Astrocyte (in vitro differentiated cells and primary cell): ENCODE measurements around the gene L3MBTL4. TPM values are rescaled to one million over a fixed set of nuclear protein-coding genes. Genes with fewer than 3 reads are reported as not detected.

Experiments
- DNase-seq: peaks from one replicate; pipeline ENCODE4 v3.0.0-alpha.2; 2010; ENCODE audit warnings: low read depth
- FAIRE-seq: peaks from 2 replicates; lab custom pipeline; 2011; peaks lifted over from hg19 to GRCh38; lab: Jason Lieb, UNC
- H2AFZ ChIP-seq: 2 replicates; pipeline ENCODE4 v1.6.0; 2012; ENCODE audit warnings: low read depth, low read length, inconsistent platforms
- H3K27ac ChIP-seq: 2 replicates; pipeline ENCODE4 v1.5.1; 2011; ENCODE audit warnings: low read depth, low read length, inconsistent platforms
- H3K27me3 ChIP-seq: 2 replicates; pipeline ENCODE4 v1.6.0; 2011; ENCODE audit warnings: low read length, inconsistent platforms; ENCODE audit not compliant: insufficient read depth
- H3K36me3 ChIP-seq: 2 replicates; pipeline ENCODE4 v1.5.1; 2011; ENCODE audit warnings: low read length, inconsistent platforms; ENCODE audit not compliant: insufficient read depth
- H3K4me1 ChIP-seq: 2 replicates; pipeline ENCODE4 v1.5.1; 2011; ENCODE audit warnings: low read length, inconsistent platforms; ENCODE audit not compliant: insufficient read depth
- H3K4me2 ChIP-seq: 2 replicates; pipeline ENCODE4 v1.6.0; 2012; ENCODE audit warnings: low read length, inconsistent platforms
- H3K4me3 ChIP-seq: 2 replicates; pipeline ENCODE4 v1.5.1; 2011; ENCODE audit warnings: low read depth, mild to moderate bottlenecking, low read length, inconsistent platforms; ENCODE audit not compliant: insufficient read depth
- H3K79me2 ChIP-seq: 2 replicates; pipeline ENCODE4 v1.6.0; 2012; ENCODE audit warnings: mild to moderate bottlenecking, low read length, inconsistent platforms; ENCODE audit not compliant: insufficient read depth
- H3K9ac ChIP-seq: 2 replicates; pipeline ENCODE4 v1.6.0; 2012; ENCODE audit warnings: mild to moderate bottlenecking, low read length, inconsistent platforms
- H3K9me3 ChIP-seq: 2 replicates; pipeline ENCODE4 v1.5.1; 2012; ENCODE audit warnings: low read depth, mild to moderate bottlenecking, low read length, inconsistent platforms; ENCODE audit not compliant: insufficient read depth
- H4K20me1 ChIP-seq: 2 replicates; pipeline ENCODE4 v1.6.0; 2012; ENCODE audit warnings: low read length, inconsistent platforms; ENCODE audit not compliant: insufficient read depth
- H3K27ac Mint-ChIP-seq: one replicate; pipeline ENCODE4 v1.8.0; 2021; ENCODE audit warnings: mild to moderate bottlenecking, mixed read lengths; ENCODE audit not compliant: unreplicated experiment
- H3K27me3 Mint-ChIP-seq: one replicate; pipeline ENCODE4 v1.8.0; 2021; ENCODE audit warnings: low read depth, mixed read lengths; ENCODE audit not compliant: unreplicated experiment
- H3K36me3 Mint-ChIP-seq: one replicate; pipeline ENCODE4 v1.8.0; 2021; ENCODE audit warnings: low read depth, mixed read lengths; ENCODE audit not compliant: unreplicated experiment
- H3K4me1 Mint-ChIP-seq: one replicate; pipeline ENCODE4 v1.8.0; 2021; ENCODE audit warnings: low read depth, mixed read lengths; ENCODE audit not compliant: unreplicated experiment
- H3K4me3 Mint-ChIP-seq: one replicate; pipeline ENCODE4 v1.8.0; 2021; ENCODE audit warnings: mild to moderate bottlenecking, moderate library complexity, mixed read lengths; ENCODE audit not compliant: unreplicated experiment
- H3K9me3 Mint-ChIP-seq: one replicate; pipeline ENCODE4 v1.8.0; 2021; ENCODE audit warnings: mild to moderate bottlenecking, mixed read lengths; ENCODE audit not compliant: unreplicated experiment
- EZH2 ChIP-seq: IDR thresholded peaks from 2 replicates; pipeline ENCODE4 v1.6.1; 2012; ENCODE audit warnings: mild to moderate bottlenecking, low read length, inconsistent platforms; ENCODE audit not compliant: insufficient read depth
- total RNA-seq: library from RNA; stranded (reverse); gene quantifications from 2 replicates; pipeline ENCODE4 v1.2.1, GENCODE V29; 2021
- TF ChIP-seq, protein P1 (sequence below): IDR thresholded peaks from 2 replicates; pipeline ENCODE4 v1.5.1; 2011; ENCODE audit warnings: low read depth, mild to moderate bottlenecking, inconsistent platforms, low read length, moderate library complexity; ENCODE audit not compliant: insufficient read depth

The L3MBTL4 gene
- total RNA-seq, 1 donor from 2014 or later = 0.52 TPM

DNA sequence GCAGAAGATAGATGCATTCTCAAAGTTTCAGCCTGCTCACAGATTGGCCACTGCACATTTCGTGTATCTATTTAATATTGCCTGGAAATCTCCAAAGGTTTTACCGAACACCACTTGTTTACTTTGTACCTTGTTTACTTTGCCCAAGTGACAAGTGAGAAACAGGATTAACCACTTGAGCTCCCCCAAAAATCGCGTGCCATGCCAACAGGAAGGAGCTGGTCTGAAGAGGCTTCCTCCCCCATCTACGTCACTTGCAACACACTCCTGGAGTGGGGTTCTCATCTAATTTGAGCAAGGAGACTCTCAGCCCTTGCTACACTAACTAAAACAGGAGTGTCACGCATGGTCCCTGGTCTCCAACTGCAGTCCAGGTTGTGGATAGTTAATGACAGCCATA, 306.9 kb downstream of the L3MBTL4 start:
- H3K4me2 ChIP-seq = no peak overlapping the region
- H3K4me1 ChIP-seq = no peaks in the 10 kb centered on the region
- no peaks in the 10 kb centered on the region for H3K9me3 ChIP-seq
- DNase-seq = no peak
- no peak overlapping the region for H3K4me3 ChIP-seq
- H3K36me3 ChIP-seq = no peaks in the 10 kb centered on the region
- Mint-ChIP-seq H3K9me3 (no peaks in the 10 kb centered on the region), H3K36me3 (no peaks in the 10 kb centered on the region), H3K4me3 (no peak overlapping the region), H3K27me3 (peaks cover 3% of the 10 kb centered on the region), H3K4me1 (no peaks in the 10 kb centered on the region), H3K27ac (no peak overlapping the region)
- H4K20me1 ChIP-seq = no peaks in the 10 kb centered on the region
- H2AFZ ChIP-seq = no peak overlapping the region
- H3K27ac ChIP-seq = no peak overlapping the region
- TF ChIP-seq EZH2 = no peak
- TF ChIP-seq, protein P1, sequence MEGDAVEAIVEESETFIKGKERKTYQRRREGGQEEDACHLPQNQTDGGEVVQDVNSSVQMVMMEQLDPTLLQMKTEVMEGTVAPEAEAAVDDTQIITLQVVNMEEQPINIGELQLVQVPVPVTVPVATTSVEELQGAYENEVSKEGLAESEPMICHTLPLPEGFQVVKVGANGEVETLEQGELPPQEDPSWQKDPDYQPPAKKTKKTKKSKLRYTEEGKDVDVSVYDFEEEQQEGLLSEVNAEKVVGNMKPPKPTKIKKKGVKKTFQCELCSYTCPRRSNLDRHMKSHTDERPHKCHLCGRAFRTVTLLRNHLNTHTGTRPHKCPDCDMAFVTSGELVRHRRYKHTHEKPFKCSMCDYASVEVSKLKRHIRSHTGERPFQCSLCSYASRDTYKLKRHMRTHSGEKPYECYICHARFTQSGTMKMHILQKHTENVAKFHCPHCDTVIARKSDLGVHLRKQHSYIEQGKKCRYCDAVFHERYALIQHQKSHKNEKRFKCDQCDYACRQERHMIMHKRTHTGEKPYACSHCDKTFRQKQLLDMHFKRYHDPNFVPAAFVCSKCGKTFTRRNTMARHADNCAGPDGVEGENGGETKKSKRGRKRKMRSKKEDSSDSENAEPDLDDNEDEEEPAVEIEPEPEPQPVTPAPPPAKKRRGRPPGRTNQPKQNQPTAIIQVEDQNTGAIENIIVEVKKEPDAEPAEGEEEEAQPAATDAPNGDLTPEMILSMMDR = no peak
- no peaks in the 10 kb centered on the region for H3K27me3 ChIP-seq
- no peak for FAIRE-seq
- no peak overlapping the region for H3K9ac ChIP-seq
- no peaks in the 10 kb centered on the region for H3K79me2 ChIP-seq

DNA sequence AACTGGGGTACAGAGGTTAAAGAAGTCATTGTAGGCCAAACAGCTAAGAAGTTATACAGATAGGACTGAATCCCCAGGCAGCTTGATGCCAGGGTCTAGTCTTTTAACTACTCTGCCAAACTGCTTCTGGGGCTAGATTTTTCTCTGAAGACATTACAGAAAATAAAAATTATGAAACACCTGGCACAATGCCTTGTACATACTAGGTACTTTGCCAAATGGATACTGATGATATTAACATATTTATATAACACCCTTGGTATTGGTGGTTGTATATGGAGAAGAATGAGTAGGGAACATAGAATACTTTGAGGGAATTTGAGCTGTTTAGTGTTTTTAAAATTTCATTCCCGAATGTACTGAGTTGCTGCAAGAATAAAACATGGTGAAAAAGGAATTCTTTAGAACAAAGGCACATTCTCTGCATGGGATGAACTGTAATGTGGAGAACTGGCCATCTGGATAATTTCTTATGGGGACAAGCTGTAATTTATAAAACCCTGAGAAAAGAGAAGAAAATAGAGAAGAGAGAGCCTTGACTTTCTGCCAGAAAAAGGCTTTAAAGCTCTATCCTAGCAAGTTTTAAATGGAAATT, 308.5 kb downstream of the L3MBTL4 start:
- H3K4me3 Mint-ChIP-seq = no peak overlapping the region
- H3K4me1 Mint-ChIP-seq = no peaks in the 10 kb centered on the region
- H3K27me3 ChIP-seq = no peaks in the 10 kb centered on the region
- H3K9ac ChIP-seq = no peak overlapping the region
- H3K27ac ChIP-seq = no peak overlapping the region
- H3K27ac Mint-ChIP-seq = no peak overlapping the region
- TF ChIP-seq EZH2 = no peak
- TF ChIP-seq, protein P1 = no peak
- H4K20me1 ChIP-seq = no peaks in the 10 kb centered on the region
- no peaks in the 10 kb centered on the region for H3K9me3 ChIP-seq
- FAIRE-seq (no peak), DNase-seq (no peak)
- no peaks in the 10 kb centered on the region for H3K79me2 ChIP-seq
- no peaks in the 10 kb centered on the region for H3K36me3 Mint-ChIP-seq
- H2AFZ ChIP-seq = no peak overlapping the region
- no peaks in the 10 kb centered on the region for H3K36me3 ChIP-seq
- H3K9me3 Mint-ChIP-seq = no peaks in the 10 kb centered on the region
- H3K4me2 ChIP-seq = no peak overlapping the region
- no peak overlapping the region for H3K4me3 ChIP-seq
- peaks cover 6% of the 10 kb centered on the region for H3K27me3 Mint-ChIP-seq
- H3K4me1 ChIP-seq = no peaks in the 10 kb centered on the region

- Histone ChIP-seq H3K27me3 (no peaks in the 10 kb centered on the region), H3K4me2 (no peak overlapping the region), H3K36me3 (no peaks in the 10 kb centered on the region), H3K4me1 (no peaks in the 10 kb centered on the region), H3K9ac (no peak overlapping the region), H3K79me2 (no peaks in the 10 kb centered on the region), H4K20me1 (no peaks in the 10 kb centered on the region), H2AFZ (no peak overlapping the region), H3K27ac (no peak overlapping the region), H3K4me3 (no peak overlapping the region), H3K9me3 (no peaks in the 10 kb centered on the region)
- DNase-seq (no peak), FAIRE-seq (no peak)
- no peaks in the 10 kb centered on the region for H3K9me3 Mint-ChIP-seq
- TF ChIP-seq, protein P1 = no peak
- no peak for TF ChIP-seq EZH2
- no peak overlapping the region for H3K4me3 Mint-ChIP-seq
- peaks cover 6% of the 10 kb centered on the region for H3K27me3 Mint-ChIP-seq
- H3K27ac Mint-ChIP-seq = no peak overlapping the region
- no peaks in the 10 kb centered on the region for H3K4me1 Mint-ChIP-seq
- no peaks in the 10 kb centered on the region for H3K36me3 Mint-ChIP-seq
Observed at GRCh38 chr18:6103741-6104140, 311.0 kb downstream of the L3MBTL4 start.
